ENCODE data around the gene OSBP2.

The OSBP2 gene

GRCh38 chr22:30910358-30910757 is 215.7 kb downstream of the OSBP2 start:
- DNase-seq, result no peak

GRCh38 chr22:30918761-30919160 is 224.1 kb downstream of the OSBP2 start:
- no peak for DNase-seq

- DNase-seq, result no peak
Measured at GRCh38 chr22:30919973-30920372, 225.3 kb downstream of the OSBP2 start.

GRCh38 chr22:30920407-30920806 is 225.7 kb downstream of the OSBP2 start:
- DNase-seq, result peak; percentile 12 to 62

GRCh38 chr22:30921108-30921507 is 226.4 kb downstream of the OSBP2 start:
- DNase-seq, result peak; percentile 24 to 54

GRCh38 chr22:30922151-30922611 is 227.5 kb downstream of the OSBP2 start:
- peak in 1 of 2 experiments; percentile 11 for DNase-seq

GRCh38 chr22:30923168-30923900 is 228.7 kb downstream of the OSBP2 start:
- DNase-seq, result no peak

GRCh38 chr22:30925667-30926066 is 231.0 kb downstream of the OSBP2 start:
- DNase-seq, result no peak

GRCh38 chr22:30926706-30927105 is 232.0 kb downstream of the OSBP2 start:
- DNase-seq, result no peak

- DNase-seq, result no peak
Measured at GRCh38 chr22:30927806-30928205, 233.1 kb downstream of the OSBP2 start.

GRCh38 chr22:30928401-30928800 is 233.7 kb downstream of the OSBP2 start:
- no peak for DNase-seq

GRCh38 chr22:30930228-30930627 is 235.6 kb downstream of the OSBP2 start:
- DNase-seq, result no peak

GRCh38 chr22:30931541-30932300 is 237.0 kb downstream of the OSBP2 start:
- no peak for DNase-seq

GRCh38 chr22:30932661-30933060 is 238.0 kb downstream of the OSBP2 start:
- no peak for DNase-seq

- DNase-seq, result no peak
Measured at GRCh38 chr22:30933457-30933856, 238.8 kb downstream of the OSBP2 start.

- DNase-seq, result no peak
Measured at GRCh38 chr22:30934053-30934452, 239.4 kb downstream of the OSBP2 start.

GRCh38 chr22:30940685-30941362 is 246.2 kb downstream of the OSBP2 start:
- DNase-seq, result no peak

GRCh38 chr22:30941363-30941740 is 246.7 kb downstream of the OSBP2 start:
- DNase-seq, result no peak

- no peak for DNase-seq
Measured at GRCh38 chr22:30943368-30943767, 248.7 kb downstream of the OSBP2 start.

- no peak for DNase-seq
Measured at GRCh38 chr22:30944986-30945385, 250.3 kb downstream of the OSBP2 start.

- DNase-seq, result no peak
Measured at GRCh38 chr22:30945653-30946052, 251.0 kb downstream of the OSBP2 start.

GRCh38 chr22:30946354-30946753 is 251.7 kb downstream of the OSBP2 start:
- no peak for DNase-seq

GRCh38 chr22:30947173-30947815 is 252.6 kb downstream of the OSBP2 start:
- no peak for DNase-seq
